DND-41 (cell line): ENCODE measurements around the gene ARHGEF12.

ENCODE experiments used
- ATAC-seq: fragments of 200-7000 bp; cut with Tn5 transposase; 3 replicates; pipeline ENCODE4 v1.9.1; 2021; ENCODE audit warnings: low read depth; ENCODE audit not compliant: insufficient read depth
- DNase-seq: peaks from one replicate; pipeline ENCODE4 v3.0.0-alpha.2; 2020
- H2AFZ ChIP-seq: 2 replicates; pipeline ENCODE4 v1.6.0; 2012; ENCODE audit warnings: low read depth, low read length
- H3K27ac ChIP-seq: 2 replicates; pipeline ENCODE4 v1.5.1; 2012; ENCODE audit warnings: low read length, inconsistent platforms
- H3K27me3 ChIP-seq: fragments of 200-600 bp; sonication (generic); 2 replicates; pipeline ENCODE4 v1.6.0; 2012; ENCODE audit warnings: low read length, mild to moderate bottlenecking, inconsistent platforms; ENCODE audit not compliant: insufficient read depth, poor library complexity
- H3K36me3 ChIP-seq: 2 replicates; pipeline ENCODE4 v1.5.1; 2012; ENCODE audit warnings: low read length, inconsistent platforms; ENCODE audit not compliant: insufficient read depth
- H3K4me1 ChIP-seq: 2 replicates; pipeline ENCODE4 v1.5.1; 2012; ENCODE audit warnings: mild to moderate bottlenecking, low read length; ENCODE audit not compliant: insufficient read depth
- H3K4me2 ChIP-seq: 2 replicates; pipeline ENCODE4 v1.6.0; 2012; ENCODE audit warnings: mild to moderate bottlenecking, moderate library complexity, low read length, inconsistent platforms; ENCODE audit not compliant: insufficient read depth
- H3K4me3 ChIP-seq, 2 experiments: fragments of 200-600 bp in 1 of 2; shearing (Covaris generic) in 1 of 2; 2 replicates each; pipeline ENCODE4 v1.5.1; 2012 to 2016; ENCODE audit warnings: inconsistent platforms in 2 of 2, low read length in 2 of 2, mild to moderate bottlenecking in 2 of 2, low read depth in 1 of 2, moderate library complexity in 1 of 2
- H3K79me2 ChIP-seq: 2 replicates; pipeline ENCODE4 v1.6.0; 2012; ENCODE audit warnings: low read length, inconsistent platforms; ENCODE audit not compliant: insufficient read depth
- H3K9ac ChIP-seq: 2 replicates; pipeline ENCODE4 v1.6.0; 2012; ENCODE audit warnings: low read depth, mild to moderate bottlenecking, inconsistent platforms, low read length, moderate library complexity
- H3K9me3 ChIP-seq: 2 replicates; pipeline ENCODE4 v1.5.1; 2012; ENCODE audit warnings: low read length, moderate library complexity, mild to moderate bottlenecking, inconsistent platforms; ENCODE audit not compliant: insufficient read depth, severe bottlenecking
- H4K20me1 ChIP-seq: 2 replicates; pipeline ENCODE4 v1.6.0; 2012; ENCODE audit warnings: low read length; ENCODE audit not compliant: insufficient read depth
- CTCF ChIP-seq: IDR thresholded peaks from 2 replicates; pipeline ENCODE4 v1.5.1; 2012; ENCODE audit warnings: borderline replicate concordance, low read length, moderate library complexity, mild to moderate bottlenecking; ENCODE audit not compliant: poor library complexity, severe bottlenecking; ENCODE audit errors: extremely low read depth
- EZH2 ChIP-seq: IDR thresholded peaks from 3 replicates; pipeline ENCODE4 v1.6.1; 2012; ENCODE audit warnings: borderline replicate concordance, low read depth, mild to moderate bottlenecking, moderate library complexity, low read length, inconsistent platforms; ENCODE audit not compliant: severe bottlenecking

Gene ARHGEF12

GRCh38 chr11:120529911-120530310, 193.7 kb downstream of the ARHGEF12 start:
- Histone ChIP-seq H2AFZ (no peak overlapping the region), H3K4me1 (no peaks in the 10 kb centered on the region), H3K79me2 (no peaks in the 10 kb centered on the region), H3K4me2 (no peak overlapping the region), H3K4me3 (no peak overlapping the region), H3K9ac (no peak overlapping the region), H3K9me3 (no peaks in the 10 kb centered on the region), H3K36me3 (no peaks in the 10 kb centered on the region), H3K27me3 (peaks cover 14% of the 10 kb centered on the region), H4K20me1 (0 out of 2 replicates have a peak, but pooled peaks cover 7% of the 10 kb centered on the region), H3K27ac (no peak overlapping the region)
- ATAC-seq (no peak), DNase-seq (no peak)
- TF ChIP-seq CTCF = no peak
- no peak for TF ChIP-seq EZH2

- no peaks in the 10 kb centered on the region for H3K36me3 ChIP-seq
- 0 out of 2 replicates have a peak, but pooled peaks cover 2% of the 10 kb centered on the region for H4K20me1 ChIP-seq
- no peaks in the 10 kb centered on the region for H3K79me2 ChIP-seq
- TF ChIP-seq EZH2 (no peak), CTCF (no peak)
- H2AFZ ChIP-seq = no peak overlapping the region
- H3K9me3 ChIP-seq = no peaks in the 10 kb centered on the region
- DNase-seq (no peak), ATAC-seq (no peak)
- no peak overlapping the region for H3K9ac ChIP-seq
- no peak overlapping the region for H3K4me3 ChIP-seq
- no peak overlapping the region for H3K4me2 ChIP-seq
- peaks cover 5% of the 10 kb centered on the region for H3K27me3 ChIP-seq
- no peaks in the 10 kb centered on the region for H3K4me1 ChIP-seq
- H3K27ac ChIP-seq = no peak overlapping the region
Observed at GRCh38 chr11:120532082-120532831, 196.0 kb downstream of the ARHGEF12 start.

- no peak overlapping the region for H3K9ac ChIP-seq
- no peaks in the 10 kb centered on the region for H3K36me3 ChIP-seq
- H2AFZ ChIP-seq = no peak overlapping the region
- DNase-seq (no peak), ATAC-seq (no peak)
- no peak for TF ChIP-seq CTCF
- TF ChIP-seq EZH2 = no peak
- H3K9me3 ChIP-seq = no peaks in the 10 kb centered on the region
- 0 out of 2 replicates have a peak, but pooled peaks cover 2% of the 10 kb centered on the region for H4K20me1 ChIP-seq
- H3K27ac ChIP-seq = no peak overlapping the region
- H3K79me2 ChIP-seq = no peaks in the 10 kb centered on the region
- H3K4me1 ChIP-seq = no peaks in the 10 kb centered on the region
- peaks cover 5% of the 10 kb centered on the region for H3K27me3 ChIP-seq
- H3K4me2 ChIP-seq = no peak overlapping the region
- no peak overlapping the region for H3K4me3 ChIP-seq
Observed at GRCh38 chr11:120532832-120533196, 196.6 kb downstream of the ARHGEF12 start.
